NCI-H748 (cell line): ENCODE results near the gene SLC10A3.

ENCODE experiments used
- DNase-seq: peaks from one replicate; lab custom pipeline; 2025; ENCODE audit not compliant: unreplicated experiment; lab: John Stamatoyannopoulos, UW

Gene SLC10A3

GRCh38 chrX:154441984-154442707 is 48.3 kb downstream of the SLC10A3 start:
- no peak for DNase-seq

GRCh38 chrX:154441564-154441963 is 48.9 kb downstream of the SLC10A3 start:
- DNase-seq = no peak

- DNase-seq = no peak
These were observed 49.6 kb downstream of the SLC10A3 start for GRCh38 chrX:154440623-154441357.

- DNase-seq = no peak
These were observed 50.6 kb downstream of the SLC10A3 start for GRCh38 chrX:154439841-154440240.

GRCh38 chrX:154437971-154438893 is 52.2 kb downstream of the SLC10A3 start:
- no peak for DNase-seq
